NCI-H524 (cell line): ENCODE measurements around the gene PSME2.

Experiments used
- DNase-seq, 2 experiments: peaks; one replicate each; lab custom pipeline; 2025; lab: John Stamatoyannopoulos, UW

Gene PSME2

DNA sequence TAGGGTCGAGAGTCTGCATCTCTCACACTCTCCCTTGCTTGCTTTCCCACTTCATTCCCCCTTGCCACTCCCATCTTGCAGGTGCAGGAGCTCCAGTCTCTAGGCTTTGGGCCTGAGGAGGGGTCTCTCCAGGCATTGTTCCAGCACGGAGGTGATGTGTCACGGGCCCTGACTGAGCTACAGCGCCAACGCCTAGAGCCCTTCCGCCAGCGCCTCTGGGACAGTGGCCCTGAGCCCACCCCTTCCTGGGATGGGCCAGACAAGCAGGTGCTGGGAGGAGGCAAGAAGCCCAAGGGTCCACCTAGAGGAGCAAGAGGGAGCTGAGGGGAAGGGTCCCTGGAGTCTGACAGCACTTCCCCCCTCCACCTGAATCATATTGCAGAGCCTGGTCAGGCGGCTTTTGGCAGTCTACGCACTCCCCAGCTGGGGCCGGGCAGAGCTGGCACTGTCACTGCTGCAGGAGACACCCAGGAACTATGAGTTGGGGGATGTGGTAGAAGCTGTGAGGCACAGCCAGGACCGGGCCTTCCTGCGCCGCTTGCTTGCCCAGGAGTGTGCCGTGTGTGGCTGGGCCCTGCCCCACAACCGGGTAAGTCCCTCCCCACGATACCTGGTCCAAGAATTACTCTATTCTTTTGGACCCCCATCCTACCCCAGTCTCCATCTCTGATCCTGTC, 5.1 kb upstream of the PSME2 start:
- DNase-seq, result no peak

DNA sequence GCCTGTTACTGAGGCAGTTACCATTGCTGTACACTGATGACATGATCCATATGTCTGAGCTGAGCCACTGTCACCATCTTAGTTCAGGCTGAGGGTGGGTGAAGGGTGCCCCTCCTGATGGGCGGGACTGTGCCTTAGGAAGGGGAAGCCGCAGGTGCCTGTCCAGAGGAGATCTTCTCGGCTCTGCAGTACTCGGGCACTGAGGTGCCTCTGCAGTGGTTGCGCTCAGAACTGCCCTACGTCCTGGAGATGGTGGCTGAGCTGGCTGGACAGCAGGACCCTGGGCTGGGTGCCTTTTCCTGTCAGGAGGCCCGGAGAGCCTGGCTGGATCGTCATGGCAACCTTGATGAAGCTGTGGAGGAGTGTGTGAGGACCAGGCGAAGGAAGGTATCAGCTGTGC, 4.6 kb upstream of the PSME2 start:
- DNase-seq, result no peak

DNA sequence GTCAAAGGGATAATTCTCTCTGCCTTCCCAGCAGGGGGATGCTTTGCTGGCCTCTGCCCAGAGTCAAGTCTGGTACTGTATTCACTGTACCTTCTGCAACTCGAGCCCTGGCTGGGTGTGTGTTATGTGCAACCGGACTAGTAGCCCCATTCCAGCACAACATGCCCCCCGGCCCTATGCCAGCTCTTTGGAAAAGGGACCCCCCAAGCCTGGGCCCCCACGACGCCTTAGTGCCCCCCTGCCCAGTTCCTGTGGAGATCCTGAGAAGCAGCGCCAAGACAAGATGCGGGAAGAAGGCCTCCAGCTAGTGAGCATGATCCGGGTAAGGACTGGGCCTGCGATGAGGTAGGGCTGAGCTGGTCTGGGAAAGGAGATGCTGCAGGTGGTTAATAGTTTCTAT, 4.2 kb upstream of the PSME2 start:
- no peak for DNase-seq

DNA sequence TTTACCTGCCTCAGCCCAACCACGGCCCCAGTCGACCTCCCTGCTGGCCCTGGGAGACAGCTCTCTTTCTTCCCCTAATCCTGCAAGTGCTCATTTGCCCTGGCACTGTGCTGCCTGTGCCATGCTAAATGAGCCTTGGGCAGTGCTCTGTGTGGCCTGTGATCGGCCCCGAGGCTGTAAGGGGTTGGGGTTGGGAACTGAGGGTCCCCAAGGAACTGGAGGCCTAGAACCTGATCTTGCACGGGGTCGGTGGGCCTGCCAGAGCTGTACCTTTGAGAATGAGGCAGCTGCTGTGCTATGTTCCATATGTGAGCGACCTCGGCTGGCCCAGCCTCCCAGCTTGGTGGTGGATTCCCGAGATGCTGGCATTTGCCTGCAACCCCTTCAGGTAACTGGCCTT, 3.7 kb upstream of the PSME2 start:
- no peak for DNase-seq

DNA sequence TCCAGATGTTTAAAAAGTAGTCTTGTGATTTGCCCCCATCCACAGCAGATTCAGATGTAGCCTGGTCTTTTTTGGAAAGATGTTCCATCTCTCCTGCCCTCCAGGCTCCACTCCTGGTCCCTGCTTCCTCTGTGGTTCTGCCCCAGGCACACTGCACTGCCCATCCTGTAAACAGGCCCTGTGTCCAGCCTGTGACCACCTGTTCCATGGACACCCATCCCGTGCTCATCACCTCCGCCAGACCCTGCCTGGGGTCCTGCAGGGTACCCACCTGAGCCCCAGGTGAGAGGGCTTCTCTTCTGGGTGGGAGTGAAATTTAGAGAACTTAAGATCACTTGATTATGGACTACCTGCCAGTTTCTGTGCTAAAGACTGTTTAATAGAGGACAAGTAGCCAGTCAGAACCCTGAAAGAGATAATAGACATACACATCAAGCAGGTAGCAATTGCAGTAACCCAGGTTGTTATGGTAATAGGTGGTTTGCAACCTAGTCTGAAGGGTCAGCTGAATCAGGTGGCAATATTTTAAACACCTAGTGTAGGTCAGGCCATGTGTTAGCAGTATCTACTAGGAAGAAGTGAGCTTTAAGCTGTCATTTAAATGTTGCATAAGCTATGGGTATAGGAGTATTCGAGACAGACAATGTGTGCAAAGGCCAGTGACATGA, 3.0 kb upstream of the PSME2 start:
- DNase-seq, result no peak

DNA sequence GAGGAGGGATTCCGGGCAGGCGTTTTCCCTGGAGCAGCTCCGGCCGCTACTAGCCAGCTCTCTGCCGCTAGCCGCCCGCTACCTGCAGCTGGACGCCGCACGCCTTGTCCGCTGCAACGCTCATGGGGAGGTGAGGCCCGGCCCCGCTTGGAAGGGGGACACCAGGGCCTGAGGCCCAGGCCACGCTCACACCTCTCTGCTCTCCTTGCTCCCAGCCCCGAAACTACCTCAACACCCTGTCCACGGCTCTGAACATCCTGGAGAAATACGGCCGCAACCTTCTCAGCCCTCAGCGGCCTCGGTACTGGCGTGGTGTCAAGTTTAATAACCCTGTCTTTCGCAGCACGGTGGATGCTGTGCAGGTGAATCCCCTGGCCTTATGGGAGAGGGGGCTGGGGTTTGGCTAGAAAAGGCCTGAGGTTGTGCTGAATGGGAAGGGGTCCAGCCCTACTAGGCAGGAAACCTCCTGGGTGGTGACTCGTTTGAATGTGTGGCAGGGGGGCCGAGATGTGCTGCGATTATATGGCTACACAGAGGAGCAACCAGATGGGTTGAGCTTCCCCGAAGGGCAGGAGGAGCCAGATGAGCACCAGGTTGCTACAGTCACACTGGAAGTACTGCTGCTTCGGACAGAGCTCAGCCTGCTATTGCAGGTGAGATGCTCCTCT, 1.5 kb upstream of the PSME2 start:
- DNase-seq, result no peak

DNA sequence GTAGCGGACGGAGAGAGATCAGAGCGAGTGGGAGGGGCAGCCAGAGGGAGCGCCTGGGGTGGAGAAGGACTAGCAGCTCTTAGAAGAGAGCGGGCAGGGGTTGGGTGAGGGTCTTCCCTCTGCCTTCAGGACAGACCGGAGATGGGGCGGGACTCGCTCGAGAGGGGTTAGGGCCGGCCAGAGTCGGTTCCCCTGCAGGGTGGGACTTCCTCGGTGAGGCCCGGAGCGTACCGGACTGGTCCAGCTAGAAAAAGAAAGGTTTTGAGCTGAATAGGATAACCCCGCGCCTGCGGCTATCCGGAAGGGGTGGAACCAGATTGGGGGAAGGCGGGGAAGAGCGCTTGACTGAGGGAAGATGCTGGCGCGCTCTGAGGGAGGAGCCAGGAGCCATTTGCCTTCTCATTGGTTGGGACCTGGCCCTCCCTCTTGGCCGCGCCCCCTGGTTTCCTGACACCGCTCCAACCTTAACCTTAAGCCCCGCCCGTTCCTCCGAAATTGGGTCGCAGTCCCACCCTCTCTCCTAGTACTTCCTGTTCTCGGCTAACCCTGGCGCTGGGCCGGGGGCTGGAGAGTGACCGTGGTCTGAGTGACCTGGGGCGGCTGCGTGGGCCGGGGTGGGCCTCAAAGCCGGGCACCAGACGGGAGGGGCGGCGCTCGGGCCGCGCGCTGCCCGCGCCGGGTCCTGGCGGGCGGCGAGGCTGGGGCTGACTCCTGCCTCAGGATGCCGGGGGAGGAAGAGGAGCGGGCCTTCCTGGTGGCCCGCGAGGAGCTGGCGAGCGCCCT, 759 bp upstream of the PSME2 start, which contains the start of gene RNF31:
TSS of gene RNF31 (plus strand) at position 521 of the 783 bp plus-strand sequence. CDS start at position 722, 201 bp downstream.
- peak; percentile 99 to 100 for DNase-seq

DNA sequence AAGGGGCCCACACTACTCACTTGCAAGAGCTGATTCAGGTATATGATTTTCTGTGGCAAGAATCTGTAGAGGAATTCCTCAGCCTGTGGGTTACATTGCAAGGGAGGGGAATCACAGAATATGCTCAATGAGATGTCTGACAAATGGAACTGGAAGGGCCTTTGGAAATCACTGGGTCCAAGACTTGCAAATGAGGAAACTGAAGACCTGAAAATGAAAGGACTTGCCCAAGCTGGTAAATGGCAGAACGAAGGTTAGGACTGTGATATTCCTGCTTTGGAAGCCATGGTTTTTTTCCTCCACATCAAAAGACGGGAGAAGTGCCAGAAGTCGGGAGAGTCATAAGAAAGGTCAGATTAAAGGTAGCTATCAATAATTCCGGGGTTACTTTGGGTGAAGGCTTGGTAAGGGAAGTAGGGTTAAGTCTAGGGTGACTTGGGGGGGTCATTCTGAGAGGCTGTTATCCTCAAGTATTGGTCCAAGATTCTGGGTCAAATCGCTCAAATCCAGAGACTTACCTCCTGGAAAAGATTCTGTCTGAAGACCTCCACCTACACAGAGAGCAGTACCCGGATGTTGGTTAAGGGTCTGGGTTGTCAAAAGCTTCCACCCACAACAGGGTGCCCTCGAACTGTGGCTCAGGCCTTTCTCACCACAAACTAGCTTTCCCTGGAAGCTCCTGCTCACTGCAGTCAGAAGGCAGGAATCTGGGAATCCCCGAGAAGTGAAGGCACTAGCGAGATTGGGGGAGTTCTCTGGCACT, 539 bp downstream of the PSME2 start:
- DNase-seq, result no peak

DNA sequence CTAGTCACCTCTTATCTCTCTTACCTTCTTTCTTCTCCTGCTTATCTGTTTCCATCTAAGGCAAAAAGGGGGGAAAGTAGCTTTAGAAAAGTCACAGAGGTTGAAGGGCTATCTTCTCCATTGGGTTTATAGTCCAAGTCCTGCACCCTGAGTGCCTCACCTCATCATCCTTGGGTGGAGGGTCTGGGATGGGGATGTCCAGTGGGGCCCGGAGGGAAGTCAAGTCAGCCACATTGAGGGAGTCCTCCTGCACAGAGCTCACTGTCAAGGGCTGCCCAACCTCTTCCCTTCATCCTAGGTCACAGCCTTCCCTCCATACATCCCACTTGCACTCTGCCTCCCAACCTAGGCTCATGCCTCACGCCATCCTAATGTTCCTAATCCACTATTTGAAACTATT, 1.2 kb downstream of the PSME2 start:
- no peak for DNase-seq

DNA sequence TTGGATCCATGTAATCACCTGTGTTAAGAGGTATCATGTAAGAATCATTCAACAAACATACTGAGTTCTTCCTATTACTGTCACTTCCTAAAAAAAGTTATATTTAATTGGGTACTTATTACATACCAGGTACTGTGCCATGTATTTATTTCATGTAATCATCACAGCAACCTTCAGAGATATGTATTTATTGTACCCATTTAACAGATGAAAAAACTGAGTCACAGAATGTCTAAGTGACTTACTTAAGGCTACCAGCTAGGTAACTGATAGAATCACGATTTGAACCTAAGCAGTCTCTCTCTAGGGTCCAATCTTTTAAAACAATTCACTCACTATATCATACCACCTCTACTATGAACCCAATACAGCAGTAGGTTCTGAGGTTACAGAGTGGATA, 2.0 kb downstream of the PSME2 start:
- DNase-seq, result no peak

DNA sequence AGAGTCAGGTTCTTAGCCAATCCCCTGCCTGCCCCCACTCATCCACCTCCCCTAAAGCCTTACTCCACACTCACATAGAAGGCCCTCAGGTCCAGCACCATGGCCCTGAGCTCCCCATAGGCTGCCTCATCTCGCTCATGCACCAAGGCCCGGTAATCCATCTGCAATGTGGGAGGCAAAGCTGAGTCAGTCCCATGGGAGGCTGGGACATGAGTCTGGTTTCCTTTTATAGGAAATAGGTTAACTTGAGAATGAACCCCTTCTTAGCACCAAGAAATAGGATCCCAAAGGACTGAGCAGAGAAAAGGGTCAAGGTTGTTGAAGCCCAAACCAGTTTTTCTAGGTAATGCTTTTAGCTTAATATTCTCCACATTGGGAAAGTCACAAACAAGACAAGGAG, 2.9 kb downstream of the PSME2 start:
- DNase-seq, result no peak

DNA sequence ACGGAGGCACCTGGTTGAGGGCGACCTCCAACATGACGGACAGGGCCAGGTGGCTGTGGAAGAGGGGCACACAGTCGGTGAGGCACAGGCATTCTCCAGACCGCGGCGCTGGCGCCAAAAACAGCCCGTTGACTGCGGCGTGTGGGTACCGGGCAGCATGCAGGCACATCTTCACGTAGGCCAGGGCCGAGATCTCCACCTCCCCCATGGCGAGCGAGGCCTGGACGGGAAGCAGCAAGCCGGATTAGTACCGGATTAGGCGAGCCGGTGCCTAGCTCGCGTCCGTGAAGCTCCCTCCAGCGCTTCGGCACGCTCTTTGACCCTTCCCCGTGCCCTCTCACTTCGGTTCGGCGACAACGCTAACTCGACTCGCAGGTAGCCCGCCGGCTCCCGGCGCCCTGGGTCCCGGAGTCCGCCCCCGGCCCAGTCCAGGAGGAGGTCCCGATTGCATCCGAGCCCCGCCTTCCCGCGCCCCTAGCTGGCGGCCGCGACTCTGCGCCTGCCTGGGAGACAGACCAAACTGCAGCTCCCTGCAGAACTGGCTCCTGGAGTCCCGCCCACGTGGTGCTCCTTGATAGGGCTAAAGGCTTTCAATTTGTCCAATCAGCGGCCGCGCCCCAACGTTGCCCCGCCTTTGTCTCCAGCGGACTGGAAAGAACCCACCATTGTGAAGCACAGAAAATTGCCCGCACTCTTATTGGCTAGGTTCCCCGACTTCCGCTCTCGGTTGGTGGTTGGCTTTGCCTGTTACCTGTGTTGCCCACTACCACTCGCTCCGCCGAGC, 5.1 kb downstream of the PSME2 start, which contains the start of gene EMC9:
TSS of gene EMC9 (minus strand) at position 495 of the 784 bp plus-strand sequence. CDS start at position 208, 287 bp downstream.
- peak; percentile 100 for DNase-seq

DNA sequence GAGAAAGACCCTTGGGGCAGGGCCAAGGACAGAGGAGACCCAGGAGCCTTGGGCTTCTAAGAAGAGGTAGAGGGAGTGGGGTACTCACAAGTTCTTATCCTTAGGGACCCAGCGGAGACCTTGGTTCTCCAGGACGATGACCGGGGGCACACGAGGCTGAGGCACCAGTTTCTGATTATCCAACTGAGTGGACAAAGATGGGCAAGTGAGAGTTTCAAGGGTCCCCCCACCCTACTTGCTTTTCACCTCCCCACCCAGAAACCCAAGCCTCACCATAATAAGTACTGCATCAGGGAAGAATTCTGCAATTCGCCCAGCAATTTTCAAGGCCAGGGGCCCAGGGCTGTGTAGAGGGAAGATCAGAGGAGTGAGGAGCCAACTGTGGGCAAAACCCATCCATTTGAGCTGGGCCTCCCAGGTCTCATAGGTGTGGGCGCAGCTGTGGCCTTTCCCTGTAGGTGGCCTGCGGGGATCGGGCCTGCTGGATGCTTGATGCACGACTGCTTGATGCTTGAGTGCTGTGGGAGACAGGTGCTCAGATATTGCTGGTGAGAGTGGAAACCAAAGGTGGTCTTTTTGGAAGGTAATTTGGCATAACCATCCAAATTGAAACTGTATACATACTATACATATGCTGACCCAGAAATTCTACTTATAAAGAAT, 7.0 kb downstream of the PSME2 start:
- peak in 1 of 2 experiments; percentile 44 for DNase-seq

DNA sequence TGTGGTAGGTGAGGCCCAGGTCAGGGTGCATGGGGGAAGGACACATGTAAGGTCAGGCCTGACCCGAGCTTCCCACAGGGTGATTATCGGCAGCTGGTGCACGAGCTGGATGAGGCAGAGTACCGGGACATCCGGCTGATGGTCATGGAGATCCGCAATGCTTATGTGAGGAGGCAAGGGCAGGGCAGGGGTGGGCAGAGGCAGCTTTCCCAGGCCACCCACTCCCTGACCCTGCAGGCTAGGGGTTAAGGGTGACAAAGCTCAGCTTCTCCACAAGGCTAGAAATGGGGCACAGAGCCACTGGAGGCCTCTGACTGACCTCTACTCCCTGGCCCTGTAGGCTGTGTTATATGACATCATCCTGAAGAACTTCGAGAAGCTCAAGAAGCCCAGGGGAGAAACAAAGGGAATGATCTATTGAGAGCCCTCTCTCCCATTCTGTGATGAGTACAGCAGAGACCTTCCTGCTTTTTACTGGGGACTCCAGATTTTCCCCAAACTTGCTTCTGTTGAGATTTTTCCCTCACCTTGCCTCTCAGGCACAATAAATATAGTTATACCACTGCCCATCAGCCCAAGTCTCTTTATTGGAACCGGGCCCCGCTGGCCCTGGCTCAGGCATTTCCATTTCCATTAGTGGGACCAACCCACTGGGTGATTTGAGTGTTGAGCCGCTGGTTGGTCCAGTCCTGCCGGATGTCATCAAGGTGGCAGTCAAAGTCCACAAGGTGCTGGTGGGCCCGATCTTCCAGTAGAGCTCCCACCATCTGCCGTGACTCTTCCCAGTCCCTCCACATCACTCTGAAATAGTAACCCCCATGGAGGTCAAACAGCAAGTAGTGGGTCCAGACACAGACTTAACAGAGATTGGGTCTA, 7.8 kb downstream of the PSME2 start:
- no peak for DNase-seq

DNA sequence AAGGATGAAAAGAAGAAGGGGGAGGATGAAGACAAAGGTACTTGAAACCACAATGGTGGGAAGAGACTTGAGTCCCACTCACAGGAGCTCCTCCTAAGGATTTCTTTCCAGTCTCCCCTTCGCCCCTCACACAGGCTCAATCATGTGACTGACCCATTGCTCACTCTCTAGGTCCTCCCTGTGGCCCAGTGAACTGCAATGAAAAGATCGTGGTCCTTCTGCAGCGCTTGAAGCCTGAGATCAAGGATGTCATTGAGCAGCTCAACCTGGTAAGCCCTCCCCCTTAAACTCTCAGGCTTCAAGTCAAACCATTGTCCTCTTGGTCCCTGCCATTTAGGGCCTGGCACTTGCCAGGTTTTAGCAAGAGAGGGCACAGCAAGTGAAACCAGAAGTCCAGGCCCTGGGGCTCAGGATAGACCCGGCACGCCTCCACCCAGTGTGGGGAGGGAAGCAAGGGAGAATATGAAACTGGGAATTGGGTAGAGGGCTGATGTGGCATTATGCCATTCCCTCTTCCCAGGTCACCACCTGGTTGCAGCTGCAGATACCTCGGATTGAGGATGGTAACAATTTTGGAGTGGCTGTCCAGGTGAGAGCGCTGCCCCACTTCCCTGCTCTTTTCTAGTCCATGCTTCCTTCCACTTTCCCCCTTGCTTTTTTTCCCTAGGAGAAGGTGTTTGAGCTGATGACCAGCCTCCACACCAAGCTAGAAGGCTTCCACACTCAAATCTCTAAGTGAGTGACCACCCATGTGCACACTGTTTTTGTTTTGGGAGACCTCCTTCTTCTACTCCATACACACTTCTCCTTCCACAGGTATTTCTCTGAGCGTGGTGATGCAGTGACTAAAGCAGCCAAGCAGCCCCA, 8.6 kb downstream of the PSME2 start:
- DNase-seq, result no peak

DNA sequence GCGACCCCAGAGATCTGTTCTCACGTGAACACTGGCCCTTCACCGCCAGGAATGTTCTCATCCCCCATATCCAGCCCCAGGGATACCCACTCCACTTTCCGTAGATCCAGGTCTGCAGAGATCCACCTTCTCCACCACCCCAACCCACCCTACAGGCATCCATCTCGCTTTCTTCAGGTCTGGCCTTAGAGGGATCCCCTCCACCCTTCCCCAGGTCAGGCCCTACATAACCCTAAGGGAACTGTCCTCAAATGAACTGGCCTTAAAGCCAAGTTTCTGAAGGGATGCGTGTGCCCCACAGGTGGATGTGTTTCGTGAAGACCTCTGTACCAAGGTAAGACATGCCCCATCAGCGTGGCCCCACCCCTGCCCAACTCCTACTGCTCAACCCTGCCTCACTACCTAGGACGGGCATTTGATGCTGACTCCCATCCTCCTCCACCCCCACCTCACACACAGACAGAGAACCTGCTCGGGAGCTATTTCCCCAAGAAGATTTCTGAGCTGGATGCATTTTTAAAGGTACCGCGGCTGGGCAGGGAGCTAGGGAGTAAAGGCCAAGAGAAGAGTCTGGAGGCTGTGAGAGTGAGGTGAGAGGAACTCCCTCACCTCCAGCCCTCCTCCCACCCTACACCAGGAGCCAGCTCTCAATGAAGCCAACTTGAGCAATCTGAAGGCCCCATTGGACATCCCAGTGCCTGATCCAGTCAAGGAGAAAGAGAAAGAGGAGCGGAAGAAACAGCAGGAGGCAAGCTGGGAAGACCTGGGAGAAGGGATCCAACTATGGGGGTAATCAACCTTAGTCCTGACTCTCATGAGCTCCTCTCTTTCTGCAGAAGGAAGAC, 9.5 kb downstream of the PSME2 start:
- DNase-seq, result peak in 1 of 2 experiments; percentile 40
